GM21526 (cell line): ENCODE measurements around the gene OGFOD3.

Experiments used
- ATAC-seq: cut with Tn5 transposase; IDR thresholded peaks from one replicate; pipeline ENCODE4 v1.9.1; 2021; ENCODE audit warnings: moderate library complexity; ENCODE audit not compliant: unreplicated experiment, low FRiP score

Gene OGFOD3

DNA sequence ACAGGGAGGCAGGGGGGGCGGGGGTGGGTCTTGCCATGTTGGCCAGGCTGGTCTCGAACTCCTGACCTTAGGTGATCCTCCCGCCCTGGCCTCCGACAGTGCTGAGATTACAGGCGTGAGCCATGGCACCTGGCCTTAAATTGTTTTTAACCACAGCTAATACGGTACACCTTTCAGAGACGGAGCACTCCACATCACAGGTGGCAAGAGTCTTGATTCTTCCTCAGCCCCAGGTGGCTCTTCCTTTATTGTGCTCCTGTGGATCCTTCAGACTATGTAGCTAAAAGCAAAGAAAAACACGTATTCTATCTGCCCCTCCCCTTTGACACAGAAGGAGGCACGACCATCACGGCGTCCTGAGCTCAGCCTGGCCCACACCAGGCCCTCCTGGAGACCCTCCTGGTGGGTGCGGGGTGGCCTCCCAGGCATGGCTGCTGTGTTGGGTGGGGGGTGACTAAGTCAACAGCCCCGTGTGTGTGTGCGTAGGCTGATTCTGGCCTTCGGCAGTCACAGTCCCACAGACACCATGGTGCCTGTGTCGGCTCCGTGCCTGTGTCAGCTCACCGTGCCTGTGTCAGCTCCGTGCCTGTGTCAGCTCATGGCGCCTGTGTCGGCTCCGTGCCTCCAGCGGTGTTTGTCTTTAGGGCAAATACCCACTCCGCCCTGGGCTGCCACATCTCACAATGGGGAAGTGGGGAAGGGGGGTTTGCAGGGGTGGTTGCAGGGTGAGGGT is 74.0 kb downstream of the OGFOD3 start:
- ATAC-seq, result no peak

DNA sequence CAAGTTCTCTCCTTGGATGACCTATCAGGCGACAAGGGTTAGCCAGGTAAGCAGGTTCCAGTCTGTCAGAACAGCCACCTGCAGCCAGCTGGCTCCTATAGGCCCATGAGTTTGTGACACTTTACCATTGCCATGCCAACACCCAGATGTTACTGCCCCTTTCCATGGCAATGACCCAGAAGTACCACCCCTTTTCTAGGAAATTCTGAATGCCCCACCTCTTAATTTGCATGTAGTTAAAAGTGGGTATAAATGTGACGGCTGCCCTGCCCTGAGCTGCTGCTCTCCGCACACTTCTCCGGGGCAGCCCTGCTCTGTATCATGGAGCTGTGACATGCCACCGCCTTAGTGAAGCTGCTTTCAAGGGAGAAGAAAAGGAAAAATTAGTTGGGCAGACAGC is 74.8 kb downstream of the OGFOD3 start:
- ATAC-seq, result no peak

DNA sequence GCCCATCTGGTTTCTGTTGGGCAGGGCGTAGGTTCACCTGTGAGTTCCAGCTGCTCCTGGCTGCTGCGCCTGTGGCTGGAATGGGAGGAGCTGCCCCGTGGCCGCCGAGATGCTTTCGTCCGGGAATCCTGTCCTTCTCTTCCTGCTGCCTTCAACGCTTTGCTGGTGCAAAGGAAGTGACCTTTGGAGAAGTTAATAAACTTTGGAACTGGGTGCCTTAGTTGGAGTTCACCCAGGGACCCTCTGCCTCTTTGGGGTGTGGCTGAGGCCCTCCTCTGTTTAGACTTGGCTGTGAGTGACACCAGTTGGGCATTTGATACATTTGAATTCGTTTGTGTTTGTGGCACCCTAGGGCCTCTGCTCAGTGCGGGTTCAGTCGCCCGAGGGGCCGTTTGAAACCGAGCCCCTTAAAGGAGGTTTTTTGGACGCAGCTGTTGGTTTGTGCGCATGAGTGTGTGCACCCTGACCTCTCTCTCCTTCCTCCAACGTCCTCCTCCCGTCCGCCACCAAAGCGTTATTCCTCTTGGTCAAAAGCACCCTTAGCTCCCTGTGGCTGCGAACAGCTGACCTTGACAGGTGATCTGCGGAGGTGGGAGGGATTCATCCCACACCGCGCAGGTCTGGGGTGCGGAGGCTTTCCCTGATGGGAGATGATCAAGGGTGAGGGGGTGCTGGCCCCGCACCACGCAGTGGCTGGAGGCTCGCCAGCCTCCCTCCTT is 75.9 kb downstream of the OGFOD3 start:
- ATAC-seq, result no peak

DNA sequence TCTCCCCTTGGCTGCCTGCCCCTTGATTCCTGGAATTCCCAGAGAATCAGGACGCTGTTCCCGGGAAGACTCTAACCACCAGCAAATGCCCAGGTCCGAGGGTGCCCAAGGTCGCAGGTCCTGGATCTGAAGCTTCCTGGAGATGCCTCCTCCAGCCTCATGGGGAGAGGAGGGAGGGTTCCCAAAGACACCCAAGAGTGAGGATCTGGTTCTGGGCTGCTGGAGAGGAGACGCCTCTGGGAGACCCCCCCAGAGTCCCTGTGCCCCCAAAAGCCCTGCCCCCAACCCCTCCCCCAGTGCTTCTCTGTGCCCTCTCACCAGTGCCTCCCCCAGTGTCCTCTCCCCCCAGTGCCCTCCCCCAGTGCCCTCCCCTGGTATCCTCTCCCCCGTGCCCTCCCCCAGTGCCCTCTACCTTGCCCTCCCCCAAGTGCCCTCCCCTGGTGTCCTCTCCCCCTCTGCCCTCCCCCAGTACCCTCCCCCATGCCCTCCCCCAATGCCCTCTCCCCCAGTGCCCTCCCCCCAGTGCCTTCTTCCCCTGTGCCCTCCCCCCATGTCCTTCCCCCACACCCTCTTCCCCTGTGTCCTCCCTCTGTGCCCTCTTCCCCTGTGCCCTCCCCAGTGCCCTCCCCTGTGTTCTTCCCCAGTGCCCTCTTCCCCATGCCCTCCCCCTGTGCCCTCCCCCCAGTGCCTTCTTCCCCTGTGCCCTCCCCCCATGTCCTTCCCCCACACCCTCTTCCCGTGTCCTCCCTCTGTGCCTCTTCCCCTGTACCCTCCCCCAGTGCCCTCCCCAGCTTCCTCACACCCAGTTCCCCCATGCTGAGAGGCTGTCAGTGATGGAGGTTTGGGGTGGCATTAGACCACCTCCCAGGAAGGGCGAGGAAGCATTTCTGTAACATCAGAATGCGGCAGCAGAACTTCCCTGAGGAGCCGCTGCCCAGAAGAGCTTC is 78.5 kb downstream of the OGFOD3 start:
- no peak for ATAC-seq
